GM19328 (cell line): ENCODE data around the gene NASP.
"Not testable (repeated sequence)": the region's sequence is repeated elsewhere in the genome, so short reads cannot be mapped to it uniquely, and the experiment has no call there.

Source experiments
- ATAC-seq: cut with Tn5 transposase; IDR thresholded peaks from one replicate; pipeline ENCODE4 v1.9.1; 2021; ENCODE audit warnings: mild to moderate bottlenecking, moderate library complexity; ENCODE audit not compliant: unreplicated experiment

NASP gene

GRCh38 chr1:45569571-45569961 is 14.3 kb upstream of the NASP start:
- ATAC-seq: no peak

GRCh38 chr1:45569962-45570581 is 13.8 kb upstream of the NASP start:
- ATAC-seq: no peak

- ATAC-seq: no peak
Measured at GRCh38 chr1:45570631-45571030, 13.2 kb upstream of the NASP start.

- ATAC-seq: no peak
Measured at GRCh38 chr1:45573231-45573804, 10.5 kb upstream of the NASP start.

- no peak for ATAC-seq
Measured at GRCh38 chr1:45574105-45574626, 9.7 kb upstream of the NASP start.

- peak; percentile 73 for ATAC-seq
Measured at GRCh38 chr1:45583264-45583665, 576 bp upstream of the NASP start.

- peak; percentile 26 for ATAC-seq
Measured at GRCh38 chr1:45584351-45585109, 689 bp downstream of the NASP start.

- ATAC-seq: no peak
Measured at GRCh38 chr1:45585110-45585426, 1.2 kb downstream of the NASP start.

- ATAC-seq: no peak
Measured at GRCh38 chr1:45585496-45586075, 1.7 kb downstream of the NASP start.

- no peak for ATAC-seq
Measured at GRCh38 chr1:45586769-45587168, 2.9 kb downstream of the NASP start.

GRCh38 chr1:45589861-45590260 is 6.0 kb downstream of the NASP start:
- no peak for ATAC-seq

GRCh38 chr1:45594412-45594811 is 10.6 kb downstream of the NASP start:
- no peak for ATAC-seq

GRCh38 chr1:45596765-45597164 is 12.9 kb downstream of the NASP start:
- ATAC-seq: not testable (repeated sequence)

GRCh38 chr1:45604239-45604638 is 20.4 kb downstream of the NASP start:
- no peak for ATAC-seq

GRCh38 chr1:45607404-45608074 is 23.7 kb downstream of the NASP start:
- no peak for ATAC-seq

- ATAC-seq: no peak
Measured at GRCh38 chr1:45608175-45609156, 24.6 kb downstream of the NASP start.

GRCh38 chr1:45610589-45611226 is 26.9 kb downstream of the NASP start:
- no peak for ATAC-seq

GRCh38 chr1:45612941-45613579 is 29.2 kb downstream of the NASP start:
- no peak for ATAC-seq

GRCh38 chr1:45615885-45616284 is 32.0 kb downstream of the NASP start:
- no peak for ATAC-seq
